ENCODE data around the gene COL4A3. TPM values are rescaled to one million over a fixed set of nuclear protein-coding genes. Genes with fewer than 3 reads are reported as not detected.

Gene COL4A3
- total RNA-seq, 1 donor, result not detected

GRCh38 chr2:227185615-227186232 lies 21.3 kb downstream of the COL4A3 start:
- Histone ChIP-seq H3K36me3 (ENCODE audit: insufficient read depth, low read length) (no peaks in the 10 kb centered on the region), H3K4me1 (ENCODE audit: insufficient read depth, low read length) (peaks cover 14% of the 10 kb centered on the region), H4K20me1 (ENCODE audit: insufficient read depth, low read length) (no peaks in the 10 kb centered on the region), H3K27ac (ENCODE audit: low read depth, low read length) (no peak overlapping the region), H3K4me3 (ENCODE audit: insufficient read depth, low read length) (no peak overlapping the region), H2AFZ (ENCODE audit: low read length) (no peak overlapping the region), H3K27me3 (ENCODE audit: insufficient read depth, low read length) (no peaks in the 10 kb centered on the region), H3K4me2 (ENCODE audit: insufficient read depth, low read length) (no peak overlapping the region), H3K79me2 (ENCODE audit: insufficient read depth, low read length) (no peaks in the 10 kb centered on the region), H3K9me3 (ENCODE audit: low read depth, low read length) (no peaks in the 10 kb centered on the region)
- no peak for DNase-seq (ENCODE audit: insufficient read length, low spot score, missing footprints)
- TF ChIP-seq CTCF (IDR thresholded peaks at IDR 0.05; ENCODE audit: extremely low read depth, low read depth, low read length), result no peak

GRCh38 chr2:227186751-227187150 lies 22.3 kb downstream of the COL4A3 start:
- no peak for DNase-seq (ENCODE audit: insufficient read length, low spot score, missing footprints)
- Histone ChIP-seq H3K4me1 (ENCODE audit: insufficient read depth, low read length) (peaks cover 18% of the 10 kb centered on the region), H3K4me3 (ENCODE audit: insufficient read depth, low read length) (no peak overlapping the region), H3K4me2 (ENCODE audit: insufficient read depth, low read length) (no peak overlapping the region), H4K20me1 (ENCODE audit: insufficient read depth, low read length) (no peaks in the 10 kb centered on the region), H3K36me3 (ENCODE audit: insufficient read depth, low read length) (no peaks in the 10 kb centered on the region), H3K27ac (ENCODE audit: low read depth, low read length) (no peak overlapping the region), H3K79me2 (ENCODE audit: insufficient read depth, low read length) (no peaks in the 10 kb centered on the region), H2AFZ (ENCODE audit: low read length) (no peak overlapping the region), H3K27me3 (ENCODE audit: insufficient read depth, low read length) (no peaks in the 10 kb centered on the region), H3K9me3 (ENCODE audit: low read depth, low read length) (no peaks in the 10 kb centered on the region)
- no peak for TF ChIP-seq CTCF (IDR thresholded peaks at IDR 0.05; ENCODE audit: extremely low read depth, low read depth, low read length)

DNA sequence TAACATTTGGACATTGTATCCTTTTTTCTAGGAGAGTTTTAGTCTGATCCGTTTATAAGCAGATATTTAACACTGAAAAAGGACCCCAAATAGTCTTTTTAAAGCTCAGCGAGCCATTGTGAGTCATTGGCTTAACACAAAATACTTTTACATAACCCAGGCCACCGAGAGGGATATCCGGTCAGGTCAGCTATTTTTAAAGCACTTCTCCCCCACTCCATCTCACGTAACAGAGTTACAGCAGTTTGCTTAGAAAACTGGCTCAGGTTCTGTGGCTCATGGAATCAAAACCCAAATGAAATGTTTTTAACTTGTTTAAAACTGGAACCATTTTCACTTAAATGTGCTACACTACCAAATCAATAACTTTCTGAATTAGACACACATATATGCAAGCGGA lies 23.9 kb downstream of the COL4A3 start:
- H2AFZ ChIP-seq (ENCODE audit: low read length), result peak overlapping the region; percentile 33
- TF ChIP-seq CTCF (IDR thresholded peaks at IDR 0.05; ENCODE audit: extremely low read depth, low read depth, low read length), result no peak
- no peaks in the 10 kb centered on the region for H3K79me2 ChIP-seq (ENCODE audit: insufficient read depth, low read length)
- no peaks in the 10 kb centered on the region for H3K36me3 ChIP-seq (ENCODE audit: insufficient read depth, low read length)
- H3K4me2 ChIP-seq (ENCODE audit: insufficient read depth, low read length), result peak overlapping the region; percentile 69
- peak overlapping the region; percentile 13 for H3K27ac ChIP-seq (ENCODE audit: low read depth, low read length)
- DNase-seq (ENCODE audit: insufficient read length, low spot score, missing footprints), result no peak
- H3K4me3 ChIP-seq (ENCODE audit: insufficient read depth, low read length), result peak overlapping the region; percentile 1
- H3K4me1 ChIP-seq (ENCODE audit: insufficient read depth, low read length), result peaks cover 18% of the 10 kb centered on the region
- H4K20me1 ChIP-seq (ENCODE audit: insufficient read depth, low read length), result no peaks in the 10 kb centered on the region
- H3K9me3 ChIP-seq (ENCODE audit: low read depth, low read length), result no peaks in the 10 kb centered on the region
- no peaks in the 10 kb centered on the region for H3K27me3 ChIP-seq (ENCODE audit: insufficient read depth, low read length)

DNA sequence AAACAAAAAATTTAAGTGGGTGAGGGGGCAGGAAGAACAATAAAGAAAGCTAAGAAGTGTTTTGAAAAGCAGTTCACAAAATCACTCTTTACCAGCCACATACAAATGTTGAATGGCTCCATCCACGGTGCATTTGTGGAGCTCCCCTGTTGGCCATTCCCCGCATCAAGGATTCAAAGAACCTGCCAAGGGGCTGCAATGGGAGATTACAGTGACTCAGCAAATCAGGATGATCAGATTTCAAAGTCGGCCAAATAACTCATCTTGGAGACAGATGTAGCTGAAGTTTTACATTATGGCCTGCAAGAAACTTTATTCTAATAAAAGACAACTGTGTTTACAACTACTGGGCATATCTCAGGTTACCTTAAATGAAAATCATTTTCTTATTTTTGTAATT lies 26.9 kb downstream of the COL4A3 start:
- no peak for DNase-seq (ENCODE audit: insufficient read length, low spot score, missing footprints)
- Histone ChIP-seq H4K20me1 (ENCODE audit: insufficient read depth, low read length) (no peaks in the 10 kb centered on the region), H3K79me2 (ENCODE audit: insufficient read depth, low read length) (no peaks in the 10 kb centered on the region), H3K9me3 (ENCODE audit: low read depth, low read length) (no peaks in the 10 kb centered on the region), H3K27ac (ENCODE audit: low read depth, low read length) (no peak overlapping the region), H2AFZ (ENCODE audit: low read length) (no peak overlapping the region), H3K4me3 (ENCODE audit: insufficient read depth, low read length) (no peak overlapping the region), H3K36me3 (ENCODE audit: insufficient read depth, low read length) (no peaks in the 10 kb centered on the region), H3K4me2 (ENCODE audit: insufficient read depth, low read length) (no peak overlapping the region), H3K27me3 (ENCODE audit: insufficient read depth, low read length) (no peaks in the 10 kb centered on the region), H3K4me1 (ENCODE audit: insufficient read depth, low read length) (peaks cover 18% of the 10 kb centered on the region)
- no peak for TF ChIP-seq CTCF (IDR thresholded peaks at IDR 0.05; ENCODE audit: extremely low read depth, low read depth, low read length)

Measured in osteoblast (primary cell).